Kidney capillary endothelial cell (primary cell): Measurements from ENCODE around the gene LRRC25.
"Not testable (repeated sequence)": the region's sequence is repeated elsewhere in the genome, so short reads cannot be mapped to it uniquely, and the experiment has no call there.

ENCODE experiments used
- DNase-seq: peaks from one replicate; pipeline ENCODE4 v3.0.0-alpha.2; 2018; ENCODE audit warnings: low spot score

LRRC25 gene

GRCh38 chr19:18405754-18406153 lies 8.3 kb upstream of the LRRC25 start:
- DNase-seq: not testable (repeated sequence)

- DNase-seq: not testable (repeated sequence)
Measured at GRCh38 chr19:18402455-18403248, 5.2 kb upstream of the LRRC25 start.

- DNase-seq: no peak
Measured at GRCh38 chr19:18401580-18402112, 4.2 kb upstream of the LRRC25 start.

GRCh38 chr19:18399008-18399407 lies 1.6 kb upstream of the LRRC25 start:
- no peak for DNase-seq

- no peak for DNase-seq
Measured at GRCh38 chr19:18396471-18397241, 766 bp downstream of the LRRC25 start.

- DNase-seq: no peak
Measured at GRCh38 chr19:18393836-18394235, 3.6 kb downstream of the LRRC25 start.

- no peak for DNase-seq
Measured at GRCh38 chr19:18392926-18393325, 4.5 kb downstream of the LRRC25 start.

- no peak for DNase-seq
Measured at GRCh38 chr19:18392417-18392816, 5.0 kb downstream of the LRRC25 start.

GRCh38 chr19:18391509-18392075 lies 5.8 kb downstream of the LRRC25 start:
- DNase-seq: no peak

GRCh38 chr19:18390065-18390907 lies 7.1 kb downstream of the LRRC25 start:
- no peak for DNase-seq

GRCh38 chr19:18389726-18390064 lies 7.7 kb downstream of the LRRC25 start:
- DNase-seq: no peak

- DNase-seq: no peak
Measured at GRCh38 chr19:18388960-18389725, 8.3 kb downstream of the LRRC25 start.

- DNase-seq: peak; percentile 63
Measured at GRCh38 chr19:18388100-18388959, 9.1 kb downstream of the LRRC25 start.

GRCh38 chr19:18386543-18387271 lies 10.7 kb downstream of the LRRC25 start:
- no peak for DNase-seq

GRCh38 chr19:18385675-18386542 lies 11.5 kb downstream of the LRRC25 start, which contains the start of gene GDF15:
GDF15 (plus strand) TSS chr19:18386158; CDS start chr19:18386190, 32 bp downstream.
- DNase-seq: no peak

GRCh38 chr19:18385359-18385674 lies 12.1 kb downstream of the LRRC25 start:
- no peak for DNase-seq

- DNase-seq: no peak
Measured at GRCh38 chr19:18384775-18385174, 12.6 kb downstream of the LRRC25 start.

GRCh38 chr19:18383622-18384021 lies 13.8 kb downstream of the LRRC25 start:
- not testable (repeated sequence) for DNase-seq
